Vagina (tissue), 2 donors: ENCODE results near the gene AARS2.

Experiments used
- POLR2A ChIP-seq, 2 donors: fragments of 450-650 bp; IDR thresholded peaks; one replicate each; pipeline ENCODE4 v1.6.1; 2017; ENCODE audit warnings: antibody characterized with exemption in 2 of 2, mild to moderate bottlenecking in 2 of 2, moderate library complexity in 2 of 2
- POLR2AphosphoS5 ChIP-seq, 2 donors: sonication (generic); formaldehyde crosslinking; IDR thresholded peaks; one replicate each; pipeline ENCODE4 v1.9.0; 2017; ENCODE audit warnings: antibody characterized with exemption in 2 of 2, mild to moderate bottlenecking in 2 of 2, low read depth in 1 of 2; ENCODE audit not compliant: insufficient read depth in 1 of 2
- TF ChIP-seq, protein P1 (sequence below), 3 experiments: fragments of 450-650 bp in 2 of 3; fragments of 200-600 bp in 1 of 3; sonication (generic) in 1 of 3; IDR thresholded peaks; one replicate each; pipeline ENCODE4 v1.5.1; 2017 to 2019; ENCODE audit warnings: antibody characterized with exemption in 3 of 3, mild to moderate bottlenecking in 2 of 3, moderate library complexity in 2 of 3

DNA sequence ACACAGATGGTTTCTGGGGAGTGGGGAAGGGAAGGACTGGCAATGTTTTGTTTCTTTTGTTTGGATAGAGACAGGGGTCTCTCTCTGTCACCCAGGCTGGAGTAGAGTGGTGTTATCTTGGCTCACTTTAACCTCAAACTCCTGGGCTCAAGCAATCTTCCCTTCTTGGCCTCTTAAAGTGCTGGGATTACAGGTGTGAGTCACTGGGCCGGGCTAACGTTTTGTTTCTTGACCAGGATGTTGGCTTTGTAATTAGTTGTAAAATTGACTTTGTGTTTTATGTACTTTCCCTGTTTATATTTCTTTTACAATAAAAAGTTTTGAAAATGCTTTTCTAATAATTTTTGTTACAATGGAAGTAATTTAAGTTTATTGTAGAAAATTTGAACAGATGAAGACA lies 40.2 kb upstream of the AARS2 start:
- TF ChIP-seq, protein P1, sequence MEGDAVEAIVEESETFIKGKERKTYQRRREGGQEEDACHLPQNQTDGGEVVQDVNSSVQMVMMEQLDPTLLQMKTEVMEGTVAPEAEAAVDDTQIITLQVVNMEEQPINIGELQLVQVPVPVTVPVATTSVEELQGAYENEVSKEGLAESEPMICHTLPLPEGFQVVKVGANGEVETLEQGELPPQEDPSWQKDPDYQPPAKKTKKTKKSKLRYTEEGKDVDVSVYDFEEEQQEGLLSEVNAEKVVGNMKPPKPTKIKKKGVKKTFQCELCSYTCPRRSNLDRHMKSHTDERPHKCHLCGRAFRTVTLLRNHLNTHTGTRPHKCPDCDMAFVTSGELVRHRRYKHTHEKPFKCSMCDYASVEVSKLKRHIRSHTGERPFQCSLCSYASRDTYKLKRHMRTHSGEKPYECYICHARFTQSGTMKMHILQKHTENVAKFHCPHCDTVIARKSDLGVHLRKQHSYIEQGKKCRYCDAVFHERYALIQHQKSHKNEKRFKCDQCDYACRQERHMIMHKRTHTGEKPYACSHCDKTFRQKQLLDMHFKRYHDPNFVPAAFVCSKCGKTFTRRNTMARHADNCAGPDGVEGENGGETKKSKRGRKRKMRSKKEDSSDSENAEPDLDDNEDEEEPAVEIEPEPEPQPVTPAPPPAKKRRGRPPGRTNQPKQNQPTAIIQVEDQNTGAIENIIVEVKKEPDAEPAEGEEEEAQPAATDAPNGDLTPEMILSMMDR (IDR thresholded peaks at IDR 0.05), result no peak
- TF ChIP-seq POLR2A (IDR thresholded peaks at IDR 0.05), result no peak
- TF ChIP-seq POLR2AphosphoS5 (IDR thresholded peaks at IDR 0.05; ENCODE audit: insufficient read depth in 1 of 2, low read depth in 1 of 2), result no peak
